Measurements from ENCODE around the gene DPP6.
A peak's percentile ranks its signal among the peaks of the same experiment; 100 is the strongest.
"Not testable (repeated sequence)": the region's sequence is repeated elsewhere in the genome, so short reads cannot be mapped to it uniquely, and the experiment has no call there.

DPP6 gene

DNA sequence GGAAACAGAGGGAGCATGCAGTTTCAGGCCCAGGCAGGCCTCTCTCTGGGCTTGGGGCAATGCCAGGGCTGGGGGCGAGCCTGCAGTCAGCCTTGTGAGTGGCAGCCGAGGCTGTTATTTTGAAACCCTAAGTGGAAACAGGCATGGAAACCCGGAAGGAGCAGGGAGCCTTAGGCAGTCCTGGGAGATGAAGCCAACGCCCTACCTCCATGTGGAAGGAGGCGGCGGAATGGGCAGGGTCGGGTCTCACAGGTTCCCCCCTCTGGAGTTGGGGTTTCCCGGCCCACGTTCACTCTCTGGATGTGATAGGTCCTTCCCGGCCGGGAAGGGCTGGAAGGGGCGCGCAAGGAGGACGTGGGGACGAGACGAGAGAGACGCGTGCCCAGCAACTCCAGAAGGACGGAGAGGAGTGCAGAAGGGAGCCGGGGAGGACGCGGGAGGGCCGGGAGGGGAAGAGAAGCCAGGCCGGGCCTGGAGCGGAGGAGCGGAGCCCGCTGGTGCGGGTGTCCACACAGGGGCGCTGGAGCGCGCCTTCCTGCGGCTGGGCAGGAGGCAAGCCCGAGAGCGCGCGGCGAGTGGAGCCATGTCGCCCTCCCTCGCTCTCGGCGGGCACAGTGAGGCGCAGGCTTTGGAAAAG, 1.1 kb upstream of the DPP6 start:
- H3K9me3 ChIP-seq (ENCODE audit: control insufficient read depth, insufficient read depth, low read length); H3K9ac ChIP-seq (ENCODE audit: low read depth, low read length); H3K27ac ChIP-seq (ENCODE audit: low read depth, low read length); H3K27me3 ChIP-seq (ENCODE audit: control insufficient read depth, insufficient read depth, low read length); H3K4me1 ChIP-seq (ENCODE audit: control insufficient read depth, insufficient read depth, low read length); H3K36me3 ChIP-seq (ENCODE audit: control insufficient read depth, insufficient read depth, low read length): not testable (repeated sequence)
- H3K4me3 ChIP-seq (ENCODE audit: low read depth, low read length) = peak overlapping the region; percentile 50; the same call in 1 of the 2 replicates

DNA sequence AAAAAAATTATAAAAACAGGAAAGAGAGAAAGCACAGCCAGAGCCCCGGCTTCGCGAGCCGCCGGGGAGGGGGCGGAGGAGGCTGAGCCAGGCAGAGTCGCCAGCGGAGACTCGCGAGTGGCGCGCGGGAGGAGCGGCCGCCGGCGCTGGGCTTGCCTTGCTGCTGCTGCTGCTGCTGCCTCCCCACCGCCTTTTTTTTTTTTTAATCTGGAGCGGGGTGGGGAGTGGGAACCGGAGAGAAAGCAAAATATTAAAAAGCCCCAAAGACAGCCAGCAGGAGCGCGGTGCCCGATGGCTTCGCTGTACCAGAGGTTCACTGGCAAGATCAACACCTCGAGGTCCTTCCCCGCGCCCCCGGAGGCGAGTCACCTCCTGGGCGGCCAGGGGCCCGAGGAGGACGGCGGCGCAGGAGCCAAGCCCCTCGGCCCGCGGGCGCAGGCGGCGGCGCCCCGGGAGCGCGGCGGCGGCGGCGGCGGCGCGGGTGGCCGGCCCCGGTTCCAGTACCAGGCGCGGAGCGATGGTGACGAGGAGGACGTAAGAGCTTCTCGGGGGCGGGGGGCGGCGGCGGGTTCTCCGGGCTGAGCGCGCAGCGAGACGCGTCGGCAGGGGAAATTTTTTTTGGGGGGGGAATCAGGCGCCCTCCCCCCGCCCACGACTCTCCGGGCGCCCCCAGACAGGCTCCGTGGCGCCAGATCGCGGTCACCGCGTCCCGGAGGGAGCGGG, 493 bp downstream of the DPP6 start:
- peak overlapping the region; percentile 58 for H3K4me3 ChIP-seq (ENCODE audit: low read depth, low read length)

DNA sequence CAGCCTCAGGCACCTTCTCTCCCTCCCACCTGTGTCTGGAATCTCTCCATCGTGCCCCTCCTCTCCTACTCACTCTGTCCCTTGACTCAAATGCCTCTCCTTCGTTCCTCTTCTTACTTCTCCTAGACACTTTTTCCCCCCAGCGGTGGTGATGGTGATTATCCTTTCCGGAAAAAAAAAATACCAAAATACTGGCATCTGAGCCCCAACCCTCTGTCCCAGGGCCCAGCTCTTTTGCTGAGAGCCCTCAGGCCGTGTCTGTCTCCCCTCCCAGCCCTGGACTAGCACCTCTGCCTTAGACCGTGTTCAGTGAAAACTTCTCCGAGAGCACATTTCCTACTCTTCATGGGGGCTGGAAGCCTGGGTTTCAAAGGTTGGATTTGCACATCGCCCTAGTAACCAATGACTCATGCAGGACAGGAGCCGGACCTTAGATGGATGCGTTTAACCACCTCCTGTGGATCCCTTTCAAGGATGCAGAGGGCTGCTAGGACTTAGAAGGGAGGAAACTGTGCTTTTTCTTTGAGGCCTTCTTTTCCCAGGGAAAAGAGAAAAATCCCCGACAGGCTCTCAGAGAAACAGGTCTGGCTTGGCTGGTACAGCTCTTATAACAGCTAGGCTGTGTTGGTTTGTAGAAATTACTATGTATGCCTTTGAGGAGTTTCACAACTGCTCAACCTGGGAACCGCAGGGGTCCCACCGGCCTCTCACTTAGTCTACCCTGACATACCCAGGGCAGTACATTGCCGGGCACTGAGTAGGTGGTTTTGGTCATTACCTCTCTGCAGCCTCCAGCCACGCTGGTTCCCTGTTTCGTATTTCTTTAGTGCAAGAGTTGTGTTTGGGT, 1.5 kb downstream of the DPP6 start:
- H3K36me3 ChIP-seq (ENCODE audit: control insufficient read depth, insufficient read depth, low read length); H3K4me1 ChIP-seq (ENCODE audit: control insufficient read depth, insufficient read depth, low read length); H3K27me3 ChIP-seq (ENCODE audit: control insufficient read depth, insufficient read depth, low read length); H3K9me3 ChIP-seq (ENCODE audit: control insufficient read depth, insufficient read depth, low read length); H3K9ac ChIP-seq (ENCODE audit: low read depth, low read length); H3K27ac ChIP-seq (ENCODE audit: low read depth, low read length): not testable (repeated sequence)
- peak overlapping the region; percentile 58; the same call in 1 of the 2 replicates for H3K4me3 ChIP-seq (ENCODE audit: low read depth, low read length)

More for the DNA sequence above, 493 bp downstream of the DPP6 start:
- H3K9ac ChIP-seq (ENCODE audit: low read depth, low read length); H3K27ac ChIP-seq (ENCODE audit: low read depth, low read length); H3K9me3 ChIP-seq (ENCODE audit: control insufficient read depth, insufficient read depth, low read length); H3K4me1 ChIP-seq (ENCODE audit: control insufficient read depth, insufficient read depth, low read length); H3K36me3 ChIP-seq (ENCODE audit: control insufficient read depth, insufficient read depth, low read length); H3K27me3 ChIP-seq (ENCODE audit: control insufficient read depth, insufficient read depth, low read length): not testable (repeated sequence)

DNA sequence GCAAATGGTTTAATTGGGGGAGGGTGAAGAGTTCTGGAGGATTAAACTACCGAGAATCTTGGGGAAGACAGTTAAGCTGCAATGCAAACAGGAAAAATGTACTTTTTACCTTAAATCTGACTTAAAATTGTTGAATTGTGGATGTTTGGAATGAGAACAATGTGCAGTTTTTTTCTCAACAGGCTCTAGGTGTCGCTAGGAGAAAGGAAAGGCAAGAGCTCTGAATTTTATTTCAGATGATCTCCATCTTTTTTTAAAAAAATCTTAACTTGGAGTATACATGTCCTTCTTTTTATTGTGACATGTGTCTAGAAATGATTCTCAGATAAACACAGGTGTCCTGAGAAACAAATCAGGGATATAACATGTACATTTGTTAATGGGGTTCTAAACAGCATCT, 2.5 kb downstream of the DPP6 start:
- not testable (repeated sequence) for H3K27ac ChIP-seq (ENCODE audit: low read depth, low read length); H3K27me3 ChIP-seq (ENCODE audit: control insufficient read depth, insufficient read depth, low read length)

DNA sequence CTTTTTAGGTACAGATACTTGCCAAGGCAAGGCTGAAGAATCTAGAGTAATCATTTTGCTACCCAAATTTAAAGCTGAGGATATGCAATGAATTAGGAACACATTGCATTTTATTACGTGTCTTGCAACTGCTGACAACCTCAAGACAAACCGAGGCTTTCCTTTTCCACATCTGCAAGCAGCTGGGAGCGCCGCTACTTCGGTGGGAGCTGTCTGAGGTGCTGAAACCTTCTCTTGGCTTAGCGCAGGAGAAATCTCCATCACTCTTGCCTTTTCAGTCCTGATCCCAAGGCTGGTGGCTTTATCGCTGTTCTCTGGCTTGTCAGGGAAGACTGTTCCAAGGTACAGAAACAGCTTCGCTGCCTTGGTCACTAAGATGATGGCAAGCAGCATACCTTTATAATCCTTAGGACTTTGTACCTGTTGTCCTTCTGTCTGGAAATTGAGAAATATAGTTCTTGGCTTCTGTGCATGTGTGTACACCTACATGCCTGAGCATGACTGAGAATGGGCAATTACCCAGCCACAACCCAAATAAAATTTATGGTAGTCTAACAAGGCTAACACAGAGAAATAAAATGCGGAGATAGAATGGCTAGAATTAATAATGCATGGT, 3.4 kb downstream of the DPP6 start:
- not testable (repeated sequence) for H3K4me1 ChIP-seq (ENCODE audit: control insufficient read depth, insufficient read depth, low read length); H3K27me3 ChIP-seq (ENCODE audit: control insufficient read depth, insufficient read depth, low read length); H3K9me3 ChIP-seq (ENCODE audit: control insufficient read depth, insufficient read depth, low read length); H3K27ac ChIP-seq (ENCODE audit: low read depth, low read length); H3K9ac ChIP-seq (ENCODE audit: low read depth, low read length); H3K36me3 ChIP-seq (ENCODE audit: control insufficient read depth, insufficient read depth, low read length); H3K4me3 ChIP-seq (ENCODE audit: low read depth, low read length)

More for the DNA sequence above, 2.5 kb downstream of the DPP6 start:
- not testable (repeated sequence) for H3K36me3 ChIP-seq (ENCODE audit: control insufficient read depth, insufficient read depth, low read length); H3K4me1 ChIP-seq (ENCODE audit: control insufficient read depth, insufficient read depth, low read length); H3K9ac ChIP-seq (ENCODE audit: low read depth, low read length); H3K9me3 ChIP-seq (ENCODE audit: control insufficient read depth, insufficient read depth, low read length); H3K4me3 ChIP-seq (ENCODE audit: low read depth, low read length)

DNA sequence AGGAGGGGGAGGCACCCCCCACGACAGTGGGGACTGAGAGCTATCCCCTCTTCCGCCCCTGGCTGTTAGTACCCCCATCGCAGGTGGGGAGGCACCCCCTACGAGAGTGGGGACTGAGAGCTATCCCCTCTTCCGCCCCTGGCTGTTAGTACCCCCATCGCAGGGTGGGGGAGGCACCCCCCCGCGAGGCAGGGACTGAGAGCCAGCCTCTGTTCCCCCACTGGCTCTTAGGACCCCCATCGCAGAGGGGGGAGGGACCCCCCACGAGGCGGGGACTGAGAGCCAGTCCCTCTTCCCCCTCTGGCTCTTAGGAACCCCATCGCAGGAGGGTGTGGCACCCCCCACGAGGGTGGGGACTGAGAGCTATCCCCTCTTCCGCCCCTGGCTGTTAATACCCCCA, 6.6 kb downstream of the DPP6 start:
- H3K27ac ChIP-seq (ENCODE audit: low read depth, low read length); H3K36me3 ChIP-seq (ENCODE audit: control insufficient read depth, insufficient read depth, low read length); H3K9ac ChIP-seq (ENCODE audit: low read depth, low read length); H3K4me1 ChIP-seq (ENCODE audit: control insufficient read depth, insufficient read depth, low read length); H3K27me3 ChIP-seq (ENCODE audit: control insufficient read depth, insufficient read depth, low read length); H3K4me3 ChIP-seq (ENCODE audit: low read depth, low read length); H3K9me3 ChIP-seq (ENCODE audit: control insufficient read depth, insufficient read depth, low read length): not testable (repeated sequence)

DNA sequence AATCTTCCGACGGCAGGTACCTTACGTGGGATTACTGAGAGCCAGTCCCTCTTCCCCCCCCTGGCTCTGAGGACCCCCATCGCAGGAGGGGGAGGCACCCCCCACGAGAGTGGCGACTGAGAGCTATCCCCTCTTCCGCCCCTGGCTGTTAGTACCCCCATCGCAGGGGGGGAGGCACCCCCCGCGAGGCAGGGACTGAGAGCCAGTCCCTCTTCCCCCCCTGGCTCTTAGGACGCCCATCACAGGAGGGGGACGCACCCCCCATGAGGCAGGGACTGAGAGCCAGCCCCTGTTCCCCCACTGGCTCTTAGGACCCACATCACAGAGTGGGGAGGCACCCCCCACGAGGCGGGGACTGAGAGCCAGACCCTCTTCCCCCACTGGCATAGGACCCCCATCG, 8.4 kb downstream of the DPP6 start:
- H3K36me3 ChIP-seq (ENCODE audit: control insufficient read depth, insufficient read depth, low read length); H3K27ac ChIP-seq (ENCODE audit: low read depth, low read length); H3K4me1 ChIP-seq (ENCODE audit: control insufficient read depth, insufficient read depth, low read length); H3K27me3 ChIP-seq (ENCODE audit: control insufficient read depth, insufficient read depth, low read length); H3K9me3 ChIP-seq (ENCODE audit: control insufficient read depth, insufficient read depth, low read length); H3K4me3 ChIP-seq (ENCODE audit: low read depth, low read length); H3K9ac ChIP-seq (ENCODE audit: low read depth, low read length): not testable (repeated sequence)

DNA sequence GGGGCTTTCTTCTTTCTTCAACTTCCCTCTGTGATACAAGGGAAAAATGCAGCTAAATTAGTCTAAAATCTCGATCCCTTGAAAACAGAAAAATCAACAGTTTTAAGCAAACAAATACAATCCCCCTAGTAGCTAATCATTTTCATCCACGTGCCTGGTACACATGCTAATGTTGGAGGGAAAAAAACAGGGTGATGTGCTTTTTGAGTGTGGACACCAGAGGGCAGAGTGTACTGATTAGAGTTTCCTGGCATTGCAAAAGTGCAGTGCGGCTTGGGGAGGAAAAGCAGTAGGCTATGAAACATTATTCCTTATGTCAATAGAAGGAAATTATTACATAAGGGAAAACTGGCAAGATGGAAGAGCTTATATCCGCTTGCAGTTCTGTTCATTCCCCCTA, 19.6 kb downstream of the DPP6 start:
- H3K27ac ChIP-seq (ENCODE audit: low read depth, low read length) = peak overlapping the region; percentile 60

DNA sequence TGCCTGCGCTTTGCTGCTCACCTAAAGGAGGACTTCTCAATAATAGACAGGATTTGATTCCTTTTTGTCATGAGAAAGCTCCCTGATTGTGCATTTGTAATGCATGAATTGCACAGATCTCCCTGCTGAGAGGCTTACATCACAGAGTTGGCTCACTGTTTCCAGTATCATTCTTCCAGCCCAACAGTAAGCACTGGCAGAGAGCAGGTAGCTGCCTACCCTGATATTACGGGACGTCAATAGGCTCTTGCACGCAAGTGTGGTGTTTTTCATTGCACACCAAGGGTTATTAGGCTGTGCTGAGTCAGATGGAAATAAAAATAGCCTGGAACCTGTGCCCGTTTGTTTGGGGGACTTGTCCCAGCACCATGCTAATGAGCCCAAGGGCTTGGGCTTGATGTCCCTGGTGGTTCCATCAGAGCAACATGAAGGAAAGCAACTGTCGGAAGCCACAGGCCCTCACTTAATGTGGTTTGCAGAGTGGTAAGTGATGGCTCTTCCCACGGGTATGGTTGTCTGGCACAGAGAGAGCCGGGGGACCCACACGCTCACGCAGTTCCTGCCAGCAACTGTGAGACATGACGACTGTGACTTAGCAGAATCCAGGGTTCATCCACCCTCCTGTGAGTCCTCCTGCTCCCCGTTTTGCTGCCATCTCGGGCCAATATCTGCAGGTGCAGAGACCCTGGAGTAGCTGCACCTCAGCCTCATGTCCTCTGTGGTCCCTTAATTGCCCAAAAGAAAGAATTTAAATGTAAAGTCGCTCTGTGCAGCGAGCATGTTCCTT, 20.4 kb downstream of the DPP6 start:
- not testable (repeated sequence) for H3K9me3 ChIP-seq (ENCODE audit: control insufficient read depth, insufficient read depth, low read length); H3K27ac ChIP-seq (ENCODE audit: low read depth, low read length); H3K4me1 ChIP-seq (ENCODE audit: control insufficient read depth, insufficient read depth, low read length); H3K4me3 ChIP-seq (ENCODE audit: low read depth, low read length); H3K36me3 ChIP-seq (ENCODE audit: control insufficient read depth, insufficient read depth, low read length); H3K9ac ChIP-seq (ENCODE audit: low read depth, low read length); H3K27me3 ChIP-seq (ENCODE audit: control insufficient read depth, insufficient read depth, low read length)

More for the DNA sequence above, 19.6 kb downstream of the DPP6 start:
- not testable (repeated sequence) for H3K4me3 ChIP-seq (ENCODE audit: low read depth, low read length); H3K4me1 ChIP-seq (ENCODE audit: control insufficient read depth, insufficient read depth, low read length); H3K9me3 ChIP-seq (ENCODE audit: control insufficient read depth, insufficient read depth, low read length); H3K27me3 ChIP-seq (ENCODE audit: control insufficient read depth, insufficient read depth, low read length); H3K9ac ChIP-seq (ENCODE audit: low read depth, low read length); H3K36me3 ChIP-seq (ENCODE audit: control insufficient read depth, insufficient read depth, low read length)

DNA sequence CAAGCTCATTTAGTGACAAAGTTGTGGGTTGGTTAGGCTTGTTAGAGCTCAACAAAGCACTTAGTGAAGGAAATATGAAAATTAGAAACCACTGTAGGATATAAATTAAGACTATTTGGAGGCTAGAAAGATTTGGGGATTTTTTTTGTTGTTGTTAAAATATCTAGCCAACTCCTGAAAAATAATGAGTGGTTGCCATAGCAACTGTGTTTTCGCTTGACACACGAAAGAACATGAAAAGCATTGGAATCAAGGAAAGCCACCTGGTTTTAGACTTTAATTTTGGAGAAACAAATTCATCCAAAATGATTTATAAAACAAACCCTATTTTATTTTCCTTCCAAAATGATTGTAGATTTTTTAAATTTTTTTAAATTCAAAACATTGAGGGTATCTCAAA, 26.3 kb downstream of the DPP6 start:
- not testable (repeated sequence) for H3K9me3 ChIP-seq (ENCODE audit: control insufficient read depth, insufficient read depth, low read length); H3K36me3 ChIP-seq (ENCODE audit: control insufficient read depth, insufficient read depth, low read length); H3K27me3 ChIP-seq (ENCODE audit: control insufficient read depth, insufficient read depth, low read length); H3K27ac ChIP-seq (ENCODE audit: low read depth, low read length); H3K4me1 ChIP-seq (ENCODE audit: control insufficient read depth, insufficient read depth, low read length); H3K4me3 ChIP-seq (ENCODE audit: low read depth, low read length); H3K9ac ChIP-seq (ENCODE audit: low read depth, low read length)
